H1 (cell line): ENCODE measurements around the gene RAD52. TPM values are rescaled to one million over a fixed set of nuclear protein-coding genes. Genes with fewer than 3 reads are reported as not detected.

Source experiments
- CTCF ChIA-PET: fragments of 300-600 bp; sonication (Branson Sonifier 250); formaldehyde crosslinking; loops from one replicate; lab custom pipeline; 2021; ENCODE audit not compliant: partially characterized antibody; lab: Charles Lee
- POLR2A ChIA-PET: fragments of 300-600 bp; sonication (Branson Sonifier 250); formaldehyde crosslinking; loops from one replicate; lab custom pipeline; 2021; ENCODE audit warnings: inconsistent platforms; ENCODE audit not compliant: partially characterized antibody; lab: Charles Lee
- DNase-seq, 2 experiments: peaks; one replicate each; pipeline versions ENCODE4 v3.0.0 to v3.0.0-alpha.2; 2010 to 2022; ENCODE audit warnings: low spot score in 2 of 2, low read depth in 1 of 2, mixed read lengths in 1 of 2
- FAIRE-seq: peaks from 2 replicates; lab custom pipeline; 2011; peaks lifted over from hg19 to GRCh38; lab: Jason Lieb, UNC
- H2AFZ ChIP-seq: 2 replicates; pipeline ENCODE4 v1.8.1; 2012; ENCODE audit warnings: low read length, inconsistent platforms
- H2AK5ac ChIP-seq: 2 replicates; pipeline ENCODE4 v1.6.1; 2013; ENCODE audit warnings: low read depth, low read length
- H2BK120ac ChIP-seq: replicated peaks from 2 replicates; pipeline ENCODE3; 2013; ENCODE audit warnings: low read depth, low read length, inconsistent platforms
- H2BK12ac ChIP-seq: 2 replicates; pipeline ENCODE4 v1.6.1; 2013; ENCODE audit warnings: low read depth, low read length
- H2BK15ac ChIP-seq: 2 replicates; pipeline ENCODE4 v1.6.1; 2013; ENCODE audit warnings: low read length
- H2BK20ac ChIP-seq: 2 replicates; pipeline ENCODE4 v1.6.1; 2013; ENCODE audit warnings: low read length
- H2BK5ac ChIP-seq: 2 replicates; pipeline ENCODE4 v1.6.1; 2013; ENCODE audit warnings: low read depth, low read length
- H3K14ac ChIP-seq: 2 replicates; pipeline ENCODE4 v1.6.1; 2013; ENCODE audit warnings: inconsistent platforms; ENCODE audit not compliant: insufficient read length
- H3K18ac ChIP-seq: 2 replicates; pipeline ENCODE4 v1.6.1; 2013; ENCODE audit warnings: low read length; ENCODE audit errors: extremely low read depth
- H3K23ac ChIP-seq: 2 replicates; pipeline ENCODE4 v1.6.1; 2013; ENCODE audit warnings: inconsistent platforms; ENCODE audit not compliant: insufficient read length
- H3K23me2 ChIP-seq: 2 replicates; pipeline ENCODE4 v1.6.1; 2013; ENCODE audit warnings: low read depth, low read length
- H3K27ac ChIP-seq: 2 replicates; pipeline ENCODE4 v1.6.1; 2011; ENCODE audit warnings: low read depth, low read length, inconsistent platforms
- H3K27me3 ChIP-seq, 4 experiments: replicated peaks in 1 of 4; 1 replicate in 1 of 4; 2 replicates in 3 of 4; pipeline versions ENCODE4 v1.6.1 to v1.8.1; 2011 to 2013; ENCODE audit warnings: low read length in 3 of 4, mild to moderate bottlenecking in 3 of 4, inconsistent platforms in 2 of 4, mixed read lengths in 2 of 4, moderate library complexity in 1 of 4; ENCODE audit not compliant: control insufficient read depth in 3 of 4, insufficient read depth in 3 of 4; ENCODE audit errors: extremely low read depth in 1 of 4
- H3K36me3 ChIP-seq, 4 experiments: 2 replicates each; pipeline versions ENCODE4 v1.6.1 to v1.8.1; 2011 to 2013; ENCODE audit warnings: mild to moderate bottlenecking in 4 of 4, low read length in 3 of 4, moderate library complexity in 2 of 4, control low read depth in 1 of 4, inconsistent platforms in 1 of 4; ENCODE audit not compliant: insufficient read depth in 4 of 4, control insufficient read depth in 2 of 4
- H3K4ac ChIP-seq: replicated peaks from 2 replicates; pipeline ENCODE3; 2013; ENCODE audit warnings: low read length, low read depth, mixed read lengths, inconsistent platforms; ENCODE audit not compliant: insufficient read length
- H3K4me1 ChIP-seq, 4 experiments: replicated peaks in 1 of 4; 1 replicate in 1 of 4; 2 replicates in 3 of 4; pipeline versions ENCODE4 v1.6.1 to v1.8.1; 2011 to 2013; ENCODE audit warnings: low read length in 3 of 4, inconsistent platforms in 2 of 4, mixed read lengths in 1 of 4; ENCODE audit not compliant: insufficient read depth in 4 of 4, control insufficient read depth in 3 of 4
- H3K4me2 ChIP-seq, 2 experiments: 2 replicates each; pipeline versions ENCODE4 v1.6.1 to v1.8.1; 2011 to 2013; ENCODE audit warnings: low read depth in 2 of 2, low read length in 2 of 2, control low read depth in 1 of 2, inconsistent platforms in 1 of 2, mild to moderate bottlenecking in 1 of 2; ENCODE audit not compliant: insufficient read depth in 1 of 2
- H3K4me3 ChIP-seq, 4 experiments: fragments of 200-600, 300-600 bp in 1 of 4; sonication (generic), shearing (Covaris generic), sonication (Bioruptor Twin) in 1 of 4; 2 replicates each; pipeline versions ENCODE4 v1.5.1 to v1.8.1; 2011 to 2016; ENCODE audit warnings: low read length in 4 of 4, low read depth in 3 of 4, control low read depth in 2 of 4, inconsistent platforms in 2 of 4, mild to moderate bottlenecking in 2 of 4, mixed read lengths in 1 of 4, moderate library complexity in 1 of 4; ENCODE audit not compliant: insufficient read depth in 2 of 4; ENCODE audit errors: extremely low read depth in 1 of 4
- H3K56ac ChIP-seq: replicated peaks from 2 replicates; pipeline ENCODE3; 2013; ENCODE audit warnings: low read depth, mild to moderate bottlenecking, mixed read lengths, low read length, inconsistent platforms; ENCODE audit not compliant: insufficient read length
- H3K79me1 ChIP-seq: 2 replicates; pipeline ENCODE4 v1.6.1; 2013; ENCODE audit warnings: low read depth, low read length, control low read depth
- H3K79me2 ChIP-seq, 2 experiments: 2 replicates each; pipeline versions ENCODE4 v1.6.1 to v1.8.1; 2012 to 2013; ENCODE audit warnings: low read length in 2 of 2, mild to moderate bottlenecking in 2 of 2, inconsistent platforms in 1 of 2; ENCODE audit not compliant: insufficient read depth in 2 of 2, control insufficient read depth in 1 of 2
- H3K9ac ChIP-seq, 4 experiments: replicated peaks in 1 of 4; 1 replicate in 1 of 4; 2 replicates in 3 of 4; pipeline versions ENCODE4 v1.6.1 to v1.8.1; 2011 to 2013; ENCODE audit warnings: low read depth in 3 of 4, low read length in 3 of 4, control low read depth in 2 of 4, mild to moderate bottlenecking in 2 of 4, moderate library complexity in 2 of 4, inconsistent platforms in 1 of 4; ENCODE audit errors: extremely low read depth in 1 of 4
- H3K9me3 ChIP-seq, 2 experiments: 2 replicates each; pipeline versions ENCODE4 v1.6.1 to v1.8.1; 2012 to 2013; ENCODE audit warnings: mild to moderate bottlenecking in 2 of 2, moderate library complexity in 2 of 2, control low read depth in 1 of 2, inconsistent platforms in 1 of 2, low read depth in 1 of 2, low read length in 1 of 2, mixed read lengths in 1 of 2; ENCODE audit not compliant: insufficient read depth in 2 of 2
- H4K20me1 ChIP-seq, 2 experiments: replicated peaks in 1 of 2; 2 replicates each; pipeline versions ENCODE3 to v1.8.1; 2011 to 2013; ENCODE audit warnings: inconsistent platforms in 2 of 2, low read length in 2 of 2, mild to moderate bottlenecking in 1 of 2; ENCODE audit not compliant: insufficient read depth in 2 of 2, control insufficient read depth in 1 of 2
- H4K5ac ChIP-seq: 2 replicates; pipeline ENCODE4 v1.6.1; 2013; ENCODE audit warnings: low read length, low read depth, mixed read lengths, inconsistent platforms; ENCODE audit not compliant: insufficient read length
- H4K8ac ChIP-seq: 2 replicates; pipeline ENCODE4 v1.8.0; 2013; ENCODE audit warnings: mild to moderate bottlenecking, moderate library complexity, low read length, inconsistent platforms; ENCODE audit not compliant: insufficient read depth; ENCODE audit errors: extremely low read depth
- H4K91ac ChIP-seq: replicated peaks from 2 replicates; pipeline ENCODE3; 2013; ENCODE audit warnings: low read length, mixed read lengths, inconsistent platforms; ENCODE audit not compliant: insufficient read length
- WGBS, 2 experiments: shearing (Covaris generic) in 1 of 2; methylation state at CpG; one replicate each; pipeline versions ENCODE4 v1.1.6 to v1.1.7; 2013 to 2015; ENCODE audit warnings: low lambda C conversion rate in 2 of 2, mixed read lengths in 2 of 2, inconsistent platforms in 1 of 2, low coverage in 1 of 2, missing lambda C conversion rate in 1 of 2; ENCODE audit not compliant: insufficient replicate concordance in 2 of 2, insufficient coverage in 1 of 2, insufficient read length in 1 of 2; ENCODE audit errors: extremely low coverage in 1 of 2, missing lambda C conversion rate in 1 of 2; 5-methylcytosine and 5-hydroxymethylcytosine counted together
- polyA plus RNA-seq, 7 experiments: library from polyadenylated mRNA; depleted of rRNA in 3 of 7; stranded (reverse) in 5 of 7; unstranded in 2 of 7; fragments of >200 nt in 5 of 7; fragments of 200-250 nt in 2 of 7; gene quantifications; 1 replicate in 5 of 7; 2 replicates in 1 of 7; 4 replicates in 1 of 7; pipeline versions ENCODE4 v1.2.1 to v1.2.3, GENCODE V29; 2011 to 2013; ENCODE audit warnings: missing spikeins in 2 of 7, mixed read lengths in 2 of 7
- total RNA-seq: library from RNA; stranded (reverse); fragmentation: NEBNext Ultra II Directional; extraction: Animal tissue kit (Norgen Biotek cat#: 25700); gene quantifications from 2 replicates; pipeline ENCODE4 v1.2.1, GENCODE V29; 2021

RAD52 gene
- total and polyA plus RNA-seq, 2 of the 8 experiments (the other 6 are each of a cell fraction or from before 2014, with no cell fraction given): 12.5 to 14.3 TPM

GRCh38 chr12:976644-977043 is 27.1 kb upstream of the RAD52 start:
- Histone ChIP-seq H3K4me2 (no peak overlapping the region), H3K14ac (no peak overlapping the region), H3K9ac (no peak overlapping the region), H4K20me1 (no peaks in the 10 kb centered on the region), H3K23ac (no peak overlapping the region), H3K4me3 (no peak overlapping the region), H3K23me2 (no peaks in the 10 kb centered on the region), H3K4ac (no peak overlapping the region), H3K4me1 (no peaks in the 10 kb centered on the region), H4K5ac (no peak overlapping the region), H2AFZ (no peak overlapping the region), H4K8ac (no peak overlapping the region), H3K18ac (no peak overlapping the region), H2BK15ac (no peak overlapping the region), H3K36me3 (no peaks in the 10 kb centered on the region), H3K27me3 (no peaks in the 10 kb centered on the region), H2BK12ac (no peak overlapping the region), H2BK5ac (no peak overlapping the region), H2BK20ac (no peak overlapping the region), H3K79me2 (no peaks in the 10 kb centered on the region), H3K9me3 (no peaks in the 10 kb centered on the region; a peak in 1 of 4 replicates), H2BK120ac (no peak overlapping the region), H2AK5ac (no peak overlapping the region), H3K56ac (no peak overlapping the region), H3K27ac (no peak overlapping the region), H3K79me1 (no peaks in the 10 kb centered on the region), H4K91ac (no peak overlapping the region)
- ChIA-PET POLR2A (interaction anchor here (2.2 kb wide), 1 partner anchor 14 kb away, joined by 6 read pairs; the partner anchor contains the start of gene ERC1), CTCF (interaction anchor here (0.7 to 2.1 kb wide), 2 partner anchors 9 to 565 kb away, joined by 3 to 7 read pairs; no protein-coding TSS in a partner anchor)
- DNase-seq (no peak), FAIRE-seq (no peak)
- 81% methylated on average over 6 of the region's 6 CpGs; no CpG with 5 or more reads in 1 of the 2 experiments for WGBS, 2 experiments
